Renal cortical epithelial cell (primary cell): ENCODE results near the gene GSS. TPM values are rescaled to one million over a fixed set of nuclear protein-coding genes. Genes with fewer than 3 reads are reported as not detected.

Experiments used
- DNase-seq: peaks from one replicate; pipeline ENCODE4 v3.0.0-alpha.2; 2011; ENCODE audit warnings: low read depth
- total RNA-seq: library from RNA; depleted of rRNA; stranded (reverse); fragments of >200 nt; gene quantifications from 2 replicates; pipeline ENCODE4 v1.2.3, GENCODE V29; 2014

Gene GSS
- total RNA-seq, 1 donor from 2014 or later, result 89.2 TPM

GRCh38 chr20:34993941-34994508 lies 38.4 kb upstream of the GSS start:
- DNase-seq, result no peak

GRCh38 chr20:34992751-34993417 lies 37.3 kb upstream of the GSS start:
- no peak for DNase-seq

- DNase-seq, result no peak
These were observed 35.1 kb upstream of the GSS start for GRCh38 chr20:34990661-34991214.

- no peak for DNase-seq
These were observed 34.6 kb upstream of the GSS start for GRCh38 chr20:34990231-34990630.

- no peak for DNase-seq
These were observed 34.1 kb upstream of the GSS start for GRCh38 chr20:34989670-34990069.

GRCh38 chr20:34989118-34989517 lies 33.5 kb upstream of the GSS start:
- no peak for DNase-seq

- DNase-seq, result no peak
These were observed 32.6 kb upstream of the GSS start for GRCh38 chr20:34988191-34988540.

GRCh38 chr20:34987288-34988190 lies 31.9 kb upstream of the GSS start:
- DNase-seq, result no peak

- DNase-seq, result no peak
These were observed 31.0 kb upstream of the GSS start for GRCh38 chr20:34986311-34987287.

GRCh38 chr20:34985461-34986310 lies 30.1 kb upstream of the GSS start:
- no peak for DNase-seq

GRCh38 chr20:34984756-34985261 lies 29.2 kb upstream of the GSS start:
- DNase-seq, result no peak

- no peak for DNase-seq
These were observed 28.6 kb upstream of the GSS start for GRCh38 chr20:34983995-34984735.

- DNase-seq, result no peak
These were observed 27.6 kb upstream of the GSS start for GRCh38 chr20:34983089-34983820.

- no peak for DNase-seq
These were observed 26.9 kb upstream of the GSS start for GRCh38 chr20:34982270-34983088.

- no peak for DNase-seq
These were observed 25.1 kb upstream of the GSS start for GRCh38 chr20:34980543-34981233.

- no peak for DNase-seq
These were observed 24.0 kb upstream of the GSS start for GRCh38 chr20:34979366-34980153.
